IMR-90 (cell line): ENCODE data around the gene NPTX2. TPM values are rescaled to one million over a fixed set of nuclear protein-coding genes. Genes with fewer than 3 reads are reported as not detected.

ENCODE experiments used
- ATAC-seq: fragments of 200-7000 bp; cut with Tn5 transposase; 2 replicates; pipeline ENCODE4 v1.9.1; 2020; ENCODE audit warnings: low read depth, mild to moderate bottlenecking, moderate library complexity
- BruUV-seq: library from RNA; stranded (reverse); fragments of 400-500 nt; replicated peaks from 2 replicates; lab custom pipeline; 2021; lab: Mats Ljungman, UMichigan
- CTCF ChIA-PET: fragments of 300-600 bp; formaldehyde crosslinking; extraction: SDS; loops from one replicate; lab custom pipeline; 2021; ENCODE audit warnings: antibody characterized with exemption; lab: Yijun Ruan, JAX
- POLR2A ChIA-PET: fragments of 300-600 bp; sonication (Branson Sonifier 250); formaldehyde crosslinking; loops from one replicate; lab custom pipeline; 2022; ENCODE audit warnings: antibody characterized with exemption; ENCODE audit not compliant: unreplicated experiment; lab: Charles Lee
- DNase-seq: peaks from one replicate; pipeline ENCODE4 v3.0.0; 2013
- H2AFZ ChIP-seq: replicated peaks from 2 replicates; pipeline ENCODE3; 2013; ENCODE audit warnings: low read length, mild to moderate bottlenecking; ENCODE audit not compliant: poor library complexity
- H2AK5ac ChIP-seq: 2 replicates; pipeline ENCODE4 v1.6.1; 2013; ENCODE audit warnings: low read depth, low read length, inconsistent platforms
- H2AK9ac ChIP-seq: replicated peaks from 2 replicates; pipeline ENCODE3; 2013; ENCODE audit warnings: mild to moderate bottlenecking, low read depth, low read length, moderate library complexity; ENCODE audit not compliant: poor library complexity
- H2BK120ac ChIP-seq: 2 replicates; pipeline ENCODE4 v1.6.1; 2013; ENCODE audit warnings: low read depth, low read length, inconsistent platforms
- H2BK15ac ChIP-seq: 3 replicates; pipeline ENCODE4 v1.6.1; 2013; ENCODE audit warnings: low read depth, low read length, inconsistent platforms
- H2BK20ac ChIP-seq: 2 replicates; pipeline ENCODE4 v1.6.1; 2013; ENCODE audit warnings: low read depth, mild to moderate bottlenecking, inconsistent platforms, low read length, moderate library complexity
- H2BK5ac ChIP-seq: 2 replicates; pipeline ENCODE4 v1.6.1; 2013; ENCODE audit warnings: mild to moderate bottlenecking, low read depth, low read length, inconsistent platforms; ENCODE audit not compliant: poor library complexity, severe bottlenecking
- H3K14ac ChIP-seq: replicated peaks from 2 replicates; pipeline ENCODE4 v1.6.1; 2013; ENCODE audit warnings: low read depth, low read length, inconsistent platforms
- H3K18ac ChIP-seq: 2 replicates; pipeline ENCODE4 v1.6.1; 2013; ENCODE audit warnings: low read depth, low read length, control low read depth
- H3K23ac ChIP-seq: 2 replicates; pipeline ENCODE4 v1.6.1; 2013; ENCODE audit warnings: low read depth, low read length, inconsistent platforms
- H3K27ac ChIP-seq: 2 replicates; pipeline ENCODE4 v1.5.1; 2013; ENCODE audit warnings: mild to moderate bottlenecking, control low read depth, low read length; ENCODE audit not compliant: insufficient read depth
- H3K27me3 ChIP-seq: 2 replicates; pipeline ENCODE4 v1.6.1; 2013; ENCODE audit warnings: low read length; ENCODE audit not compliant: control insufficient read depth, insufficient read depth
- H3K36me3 ChIP-seq: 2 replicates; pipeline ENCODE4 v1.6.1; 2013; ENCODE audit warnings: low read length, mixed read lengths; ENCODE audit not compliant: control insufficient read depth, insufficient read depth
- H3K4ac ChIP-seq: 2 replicates; pipeline ENCODE4 v1.6.1; 2013; ENCODE audit warnings: low read depth, low read length, inconsistent platforms
- H3K4me1 ChIP-seq: 2 replicates; pipeline ENCODE4 v1.6.1; 2013; ENCODE audit warnings: low read length, mixed read lengths; ENCODE audit not compliant: control insufficient read depth, insufficient read depth
- H3K4me2 ChIP-seq: 2 replicates; pipeline ENCODE4 v1.6.1; 2013; ENCODE audit warnings: low read depth, mild to moderate bottlenecking, control low read depth, low read length, moderate library complexity
- H3K4me3 ChIP-seq: 2 replicates; pipeline ENCODE4 v1.5.1; 2013; ENCODE audit warnings: low read depth, mild to moderate bottlenecking, control low read depth, low read length, moderate library complexity; ENCODE audit not compliant: insufficient read depth
- H3K56ac ChIP-seq: 2 replicates; pipeline ENCODE4 v1.6.1; 2013; ENCODE audit warnings: low read length, inconsistent platforms; ENCODE audit not compliant: insufficient read depth; ENCODE audit errors: extremely low read depth
- H3K79me1 ChIP-seq, 2 experiments: 2 replicates each; pipeline ENCODE4 v1.6.1; 2013; ENCODE audit warnings: low read length in 2 of 2, inconsistent platforms in 1 of 2, low read depth in 1 of 2
- H3K9ac ChIP-seq: 2 replicates; pipeline ENCODE4 v1.6.1; 2013; ENCODE audit warnings: low read depth, low read length, control low read depth
- H3K9me1 ChIP-seq: 2 replicates; pipeline ENCODE4 v1.6.1; 2013; ENCODE audit warnings: low read length, inconsistent platforms; ENCODE audit not compliant: insufficient read depth
- H3K9me3 ChIP-seq: 2 replicates; pipeline ENCODE4 v1.6.1; 2013; ENCODE audit warnings: low read length; ENCODE audit not compliant: control insufficient read depth, insufficient read depth
- H4K20me1 ChIP-seq: 2 replicates; pipeline ENCODE4 v1.6.1; 2013; ENCODE audit warnings: low read length, inconsistent platforms; ENCODE audit not compliant: insufficient read depth
- H4K5ac ChIP-seq: 2 replicates; pipeline ENCODE4 v1.6.1; 2013; ENCODE audit warnings: mild to moderate bottlenecking, low read depth, low read length, control low read depth
- H4K8ac ChIP-seq, 2 experiments: 2 replicates each; pipeline ENCODE4 v1.6.1; 2013; ENCODE audit warnings: low read depth in 2 of 2, low read length in 2 of 2, control low read depth in 1 of 2, inconsistent platforms in 1 of 2
- H4K91ac ChIP-seq: 2 replicates; pipeline ENCODE4 v1.6.1; 2013; ENCODE audit warnings: low read depth, low read length, inconsistent platforms; ENCODE audit not compliant: insufficient read depth
- BHLHE40 ChIP-seq: fragments of 150-350 bp; IDR thresholded peaks from 2 replicates; pipeline ENCODE4 v1.6.1; 2016; ENCODE audit warnings: mild to moderate bottlenecking, low read depth, low read length
- CEBPB ChIP-seq: IDR thresholded peaks from 2 replicates; pipeline ENCODE4 v1.6.1; 2012; ENCODE audit warnings: low read depth, low read length, improper control_type of control experiment
- CTCF ChIP-seq: conservative IDR thresholded peaks from 2 replicates; pipeline ENCODE4 v1.5.1; 2012; ENCODE audit warnings: mild to moderate bottlenecking, low read depth, low read length, improper control_type of control experiment
- ELK1 ChIP-seq: fragments of 150-350 bp; IDR thresholded peaks from 2 replicates; pipeline ENCODE4 v1.6.1; 2016; ENCODE audit warnings: low read depth, mild to moderate bottlenecking, low read length, moderate library complexity, borderline replicate concordance
- FOS ChIP-seq: fragments of 150-350 bp; IDR thresholded peaks from 2 replicates; pipeline ENCODE4 v1.6.1; 2016; ENCODE audit warnings: low read depth, low read length
- MAFK ChIP-seq: IDR thresholded peaks from 2 replicates; pipeline ENCODE4 v1.6.1; 2012; ENCODE audit warnings: low read depth, low read length, improper control_type of control experiment
- MAZ ChIP-seq: IDR thresholded peaks from 2 replicates; pipeline ENCODE4 v1.6.1; 2012; ENCODE audit warnings: low read depth, mild to moderate bottlenecking, low read length, improper control_type of control experiment, moderate library complexity, borderline replicate concordance
- NFE2L2 ChIP-seq: fragments of 150-350 bp; IDR thresholded peaks from 2 replicates; pipeline ENCODE4 v1.6.1; 2016; ENCODE audit warnings: low read depth, mild to moderate bottlenecking, low read length
- RAD21 ChIP-seq: IDR thresholded peaks from 2 replicates; pipeline ENCODE4 v1.6.1; 2012; ENCODE audit warnings: low read length, improper control_type of control experiment
- RFX5 ChIP-seq: IDR thresholded peaks from 2 replicates; pipeline ENCODE4 v1.8.0; 2012; ENCODE audit warnings: low read depth, mild to moderate bottlenecking, low read length, moderate library complexity
- SMC3 ChIP-seq: fragments of 150-350 bp; IDR thresholded peaks from 2 replicates; pipeline ENCODE4 v1.6.1; 2016; ENCODE audit warnings: low read depth, mild to moderate bottlenecking, antibody characterized with exemption, low read length, moderate library complexity
- USF2 ChIP-seq: fragments of 150-350 bp; IDR thresholded peaks from 2 replicates; pipeline ENCODE4 v1.6.1; 2017; ENCODE audit warnings: mild to moderate bottlenecking, antibody characterized with exemption, low read length, low read depth
- WGBS, 2 experiments: methylation state at CpG; one replicate each; pipeline versions ENCODE4 v1.1.5 to v1.1.7; 2013; ENCODE audit warnings: missing lambda C conversion rate in 2 of 2; ENCODE audit not compliant: insufficient read length in 1 of 2; ENCODE audit errors: extremely low coverage in 2 of 2; 5-methylcytosine and 5-hydroxymethylcytosine counted together
- dilution Hi-C: fragments of 300-500 bp; cut with HindIII; formaldehyde crosslinking; loops from one replicate; pipeline ENCODE4 v1.14.3; 2018; ENCODE audit warnings: low sequenced_read_pairs; ENCODE audit not compliant: unreplicated experiment
- in situ Hi-C: fragments of 300-500 bp; cut with MboI; formaldehyde crosslinking; loops from 3 replicates; pipeline ENCODE4 v1.14.3; 2019; ENCODE audit warnings: low sequenced_read_pairs, inconsistent platforms, mixed read lengths
- intact Hi-C: fragments of 100-400 bp; cut with micrococcal nuclease; formaldehyde crosslinking; loops from 2 replicates; pipeline ENCODE4 v1.10.0; 2022
- polyA plus RNA-seq, 3 experiments: library from polyadenylated mRNA; depleted of rRNA; stranded (reverse); fragments of >200 nt; gene quantifications; 2 replicates each; pipeline ENCODE4 v1.2.3, GENCODE V29; 2012; ENCODE audit warnings: low replicate concordance in 1 of 3
- total RNA-seq: library from RNA; depleted of rRNA; stranded (reverse); fragments of >200 nt; gene quantifications from 2 replicates; pipeline ENCODE4 v1.2.3, GENCODE V29; 2012

Gene NPTX2
- total and polyA plus RNA-seq, 2 of the 4 experiments (the other 2 are of a cell fraction) = under 0.01 to 0.03 TPM

DNA sequence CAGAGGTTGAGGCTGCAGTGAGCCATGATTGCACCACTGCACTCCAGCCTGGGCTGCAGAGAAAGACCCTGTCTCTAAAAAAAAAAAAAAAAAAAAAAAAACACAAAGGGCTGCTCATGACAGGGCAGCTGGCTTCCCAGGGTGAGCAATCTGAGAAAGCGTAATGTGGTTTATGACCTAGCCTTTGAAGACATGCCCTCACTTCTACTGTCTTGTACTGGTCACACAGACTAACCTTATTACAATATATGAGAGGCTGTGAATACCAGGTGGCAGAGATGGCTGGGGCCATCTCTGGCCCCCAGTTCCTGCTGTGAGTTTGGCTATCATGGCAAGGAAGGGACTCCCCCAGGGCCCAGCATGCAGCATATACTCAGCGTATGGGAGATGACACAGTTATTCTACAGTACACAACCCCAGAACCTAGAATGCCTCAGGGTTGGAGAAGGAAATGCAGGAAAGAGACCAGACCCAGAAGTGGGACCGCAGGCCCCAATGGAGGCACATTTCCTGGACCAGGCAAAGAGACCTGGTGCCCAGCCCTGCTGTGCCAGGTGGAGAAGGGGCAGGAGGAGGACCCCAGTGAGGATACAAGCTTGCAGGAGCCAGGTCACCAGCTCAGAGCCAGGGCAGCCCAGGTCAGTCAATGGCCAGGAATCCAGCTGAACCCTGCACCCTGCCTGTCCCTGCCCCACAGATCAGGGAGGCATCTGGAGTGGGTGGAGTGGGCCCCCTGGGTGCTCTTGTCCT is 26.3 kb downstream of the NPTX2 start (continued):
- TF ChIP-seq MAZ (no peak), CEBPB (no peak), FOS (no peak), RFX5 (no peak), MAFK (no peak)

DNA sequence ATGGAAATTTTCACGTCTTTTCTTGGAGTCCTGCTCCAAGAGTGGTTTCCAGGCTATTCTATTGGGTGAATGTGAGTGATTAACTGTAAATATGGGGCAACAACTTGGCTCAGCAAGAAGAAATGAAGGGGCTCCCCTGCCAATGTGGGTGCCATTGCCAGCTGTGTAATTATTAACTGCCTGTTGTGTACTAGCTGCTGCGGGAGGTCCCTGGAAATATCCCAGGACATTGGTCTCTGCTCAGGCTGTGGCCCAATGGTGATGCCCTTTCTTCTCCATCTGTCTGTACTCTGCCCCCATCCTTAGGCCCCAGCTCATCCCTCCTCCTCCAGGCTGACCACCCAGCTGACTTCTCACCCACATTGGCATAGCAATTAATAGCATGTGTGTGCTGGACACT is 29.4 kb downstream of the NPTX2 start:
- Histone ChIP-seq H2BK15ac (no peak overlapping the region), H4K20me1 (no peaks in the 10 kb centered on the region), H3K23ac (no peak overlapping the region), H2AFZ (no peak overlapping the region), H3K4ac (no peak overlapping the region), H3K79me1 (no peaks in the 10 kb centered on the region), H3K27me3 (no peaks in the 10 kb centered on the region), H3K4me1 (no peaks in the 10 kb centered on the region), H4K91ac (no peak overlapping the region), H2BK20ac (no peak overlapping the region), H3K14ac (no peak overlapping the region), H3K4me2 (no peak overlapping the region), H4K5ac (no peak overlapping the region), H2BK120ac (no peak overlapping the region), H3K9ac (no peak overlapping the region), H3K9me1 (no peaks in the 10 kb centered on the region), H3K9me3 (peaks cover 33% of the 10 kb centered on the region), H3K27ac (no peak overlapping the region), H2AK9ac (no peak overlapping the region), H3K4me3 (no peak overlapping the region), H2AK5ac (no peak overlapping the region), H4K8ac (no peak overlapping the region), H3K36me3 (no peaks in the 10 kb centered on the region), H2BK5ac (no peak overlapping the region), H3K18ac (no peak overlapping the region), H3K56ac (no peak overlapping the region)
- in situ Hi-C loops (no loop called here), dilution Hi-C loops (no loop called here), intact Hi-C loops (no loop called here)
- ATAC-seq = no peak
- POLR2A ChIA-PET = interaction anchor here (0.6 kb wide), 1 partner anchor 1407 kb away, joined by 8 read pairs; no protein-coding TSS in a partner anchor
- BruUV-seq = no TSS peak
- no CpG with 5 or more reads among the region's 2 CpGs for WGBS, 2 experiments
- CTCF ChIA-PET = no interaction called here
- DNase-seq = no peak
- TF ChIP-seq FOS (no peak), NFE2L2 (no peak), MAFK (no peak), RAD21 (no peak), ELK1 (no peak), CTCF (no peak), BHLHE40 (no peak), SMC3 (no peak), CEBPB (no peak), USF2 (no peak)
